ENCODE data around the gene CHRNE.

DNA sequence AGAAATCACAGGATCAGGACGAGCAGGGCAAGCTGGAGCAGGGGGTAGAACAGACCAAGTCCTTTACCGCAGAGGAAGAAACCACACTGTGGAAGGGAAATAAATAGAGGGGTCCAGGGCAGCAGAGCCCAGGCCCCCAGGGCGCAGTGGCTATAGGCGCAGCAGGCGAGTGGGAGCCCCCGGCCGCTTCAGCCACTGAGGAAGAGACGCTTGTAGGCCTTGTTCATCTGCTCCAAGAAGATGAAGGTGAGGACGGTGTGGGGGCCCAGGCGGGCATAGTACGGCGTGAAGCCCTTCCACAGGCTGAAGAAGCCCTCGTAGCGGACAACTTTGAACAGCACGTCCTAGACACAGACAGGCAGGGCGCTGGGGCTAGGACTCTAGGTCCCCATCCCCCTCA, 34.7 kb upstream of the CHRNE start:
- TF ChIP-seq, protein P1, sequence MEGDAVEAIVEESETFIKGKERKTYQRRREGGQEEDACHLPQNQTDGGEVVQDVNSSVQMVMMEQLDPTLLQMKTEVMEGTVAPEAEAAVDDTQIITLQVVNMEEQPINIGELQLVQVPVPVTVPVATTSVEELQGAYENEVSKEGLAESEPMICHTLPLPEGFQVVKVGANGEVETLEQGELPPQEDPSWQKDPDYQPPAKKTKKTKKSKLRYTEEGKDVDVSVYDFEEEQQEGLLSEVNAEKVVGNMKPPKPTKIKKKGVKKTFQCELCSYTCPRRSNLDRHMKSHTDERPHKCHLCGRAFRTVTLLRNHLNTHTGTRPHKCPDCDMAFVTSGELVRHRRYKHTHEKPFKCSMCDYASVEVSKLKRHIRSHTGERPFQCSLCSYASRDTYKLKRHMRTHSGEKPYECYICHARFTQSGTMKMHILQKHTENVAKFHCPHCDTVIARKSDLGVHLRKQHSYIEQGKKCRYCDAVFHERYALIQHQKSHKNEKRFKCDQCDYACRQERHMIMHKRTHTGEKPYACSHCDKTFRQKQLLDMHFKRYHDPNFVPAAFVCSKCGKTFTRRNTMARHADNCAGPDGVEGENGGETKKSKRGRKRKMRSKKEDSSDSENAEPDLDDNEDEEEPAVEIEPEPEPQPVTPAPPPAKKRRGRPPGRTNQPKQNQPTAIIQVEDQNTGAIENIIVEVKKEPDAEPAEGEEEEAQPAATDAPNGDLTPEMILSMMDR (IDR thresholded peaks at IDR 0.05), result no peak
- TF ChIP-seq POLR2A (IDR thresholded peaks at IDR 0.05; ENCODE audit: low read depth), result no peak

Data from esophagus muscularis mucosa (tissue), 3 donors.